ENCODE data around the gene BRAT1. TPM values are rescaled to one million over a fixed set of nuclear protein-coding genes. Genes with fewer than 3 reads are reported as not detected.

Gene BRAT1
- total RNA-seq, 1 experiment from 2014 or later = 50.0 TPM

GRCh38 chr7:2585446-2585845, 30.1 kb upstream of the BRAT1 start:
- CTCF ChIA-PET = interaction anchor here (0.7 to 2.4 kb wide), 12 partner anchors 9 to 154 kb away, joined by 3 to 11 read pairs (median 3); no protein-coding TSS in a partner anchor
- Mint-ChIP-seq H3K27me3 (ENCODE audit: low read depth) (no peaks in the 10 kb centered on the region), H3K27ac (peak overlapping the region; percentile 85)

GRCh38 chr7:2583798-2584580, 28.7 kb upstream of the BRAT1 start:
- H3K27me3 Mint-ChIP-seq (ENCODE audit: low read depth) = no peaks in the 10 kb centered on the region
- ChIA-PET POLR2A (no interaction called here), CTCF (interaction anchor here (0.6 to 2.2 kb wide), 4 partner anchors 10 to 214 kb away, joined by 3 to 7 read pairs (median 6); no protein-coding TSS in a partner anchor)
- no peaks in the 10 kb centered on the region for H3K9me3 Mint-ChIP-seq
- H3K36me3 Mint-ChIP-seq = 0 out of 2 replicates have a peak, but pooled peaks cover 3% of the 10 kb centered on the region
- peak overlapping the region; percentile 72; the same call in 1 of the 2 replicates for H3K27ac Mint-ChIP-seq
- no peak overlapping the region for H3K4me3 Mint-ChIP-seq
- peaks cover 16% of the 10 kb centered on the region for H3K4me1 Mint-ChIP-seq
- ATAC-seq = no peak
- DNase-seq (ENCODE audit: low spot score) = no peak
- TF ChIP-seq ZNF532 (CRISPR knock-in tag; IDR thresholded peaks at IDR 0.05; ENCODE audit: borderline replicate concordance) (no peak), TEAD1 (CRISPR knock-in tag; IDR thresholded peaks at IDR 0.05) (no peak), JAZF1 (CRISPR knock-in tag; IDR thresholded peaks at IDR 0.05) (no peak), IRF1 (CRISPR knock-in tag; IDR thresholded peaks at IDR 0.05) (no peak), PRRX2 (CRISPR knock-in tag; IDR thresholded peaks at IDR 0.05) (no peak), E2F1 (CRISPR knock-in tag; IDR thresholded peaks at IDR 0.05) (no peak), ZNF396 (CRISPR knock-in tag; IDR thresholded peaks at IDR 0.05; ENCODE audit: borderline replicate concordance) (no peak), GTF2I (CRISPR knock-in tag; conservative IDR thresholded peaks at IDR 0.05) (no peak)

More at GRCh38 chr7:2585446-2585845, 30.1 kb upstream of the BRAT1 start:
- peaks cover 16% of the 10 kb centered on the region for H3K4me1 Mint-ChIP-seq
- TF ChIP-seq ZNF317 (CRISPR knock-in tag; IDR thresholded peaks at IDR 0.05; ENCODE audit: borderline replicate concordance, low read depth) (no peak), CDX4 (CRISPR knock-in tag; IDR thresholded peaks at IDR 0.05; ENCODE audit: borderline replicate concordance) (no peak), ZSCAN18 (CRISPR knock-in tag; IDR thresholded peaks at IDR 0.05) (no peak), HMGXB4 (CRISPR knock-in tag; IDR thresholded peaks at IDR 0.05) (no peak), ERG (CRISPR knock-in tag; IDR thresholded peaks at IDR 0.05) (no peak), ZNF423 (CRISPR knock-in tag; IDR thresholded peaks at IDR 0.05) (no peak), NR2C2 (CRISPR knock-in tag; IDR thresholded peaks at IDR 0.05) (no peak), SMAD3 (CRISPR knock-in tag; IDR thresholded peaks at IDR 0.05; ENCODE audit: borderline replicate concordance) (no peak), OVOL2 (CRISPR knock-in tag; IDR thresholded peaks at IDR 0.05; ENCODE audit: borderline replicate concordance) (no peak), SOX15 (CRISPR knock-in tag; IDR thresholded peaks at IDR 0.05) (no peak), FOXK1 (CRISPR knock-in tag; IDR thresholded peaks at IDR 0.05) (no peak)
- 0 out of 2 replicates have a peak, but pooled peaks cover 3% of the 10 kb centered on the region for H3K36me3 Mint-ChIP-seq
- ATAC-seq (no peak), DNase-seq (ENCODE audit: low spot score) (no peak)
- POLR2A ChIA-PET = interaction anchor here (0.6 kb wide), 1 partner anchor 26 kb away, joined by 3 read pairs; the partner anchor contains the start of gene IQCE
- H3K4me3 Mint-ChIP-seq = no peak overlapping the region
- no peaks in the 10 kb centered on the region for H3K9me3 Mint-ChIP-seq

Data from WTC11 (cell line).